ENCODE data around the gene OLA1. TPM values are rescaled to one million over a fixed set of nuclear protein-coding genes. Genes with fewer than 3 reads are reported as not detected.

Gene OLA1
- polyA plus RNA-seq, 2 of the 4 experiments (the other 2 are of a cell fraction), result 127 to 226 TPM

GRCh38 chr2:174192664-174193063 is 55.7 kb downstream of the OLA1 start:
- POLR2A ChIA-PET, result no interaction called here
- Histone ChIP-seq H3K4me3 (no peak overlapping the region), H3K27ac (no peak overlapping the region), H3K4me2 (no peak overlapping the region), H3K4me1 (peaks cover 15% of the 10 kb centered on the region; the same call in 2 of the 3 replicates), H3K9me3 (peaks cover 11% of the 10 kb centered on the region; the same call in 1 of the 3 replicates)
- CTCF ChIA-PET, result interaction anchor here (0.7 to 1.8 kb wide), 3 partner anchors 35 to 252 kb away, joined by 3 read pairs; no protein-coding TSS in a partner anchor
- no peak for TF ChIP-seq CTCF (IDR thresholded peaks at IDR 0.05)
- no peak for TF ChIP-seq PHF8 (IDR thresholded peaks at IDR 0.05; ENCODE audit: borderline replicate concordance, low read depth)
- no peak for TF ChIP-seq MYC (IDR thresholded peaks at IDR 0.05; ENCODE audit: borderline replicate concordance, low read length)
- no peak for TF ChIP-seq BHLHE40 (IDR thresholded peaks at IDR 0.05; ENCODE audit: low read depth, low read length)
- TF ChIP-seq ZNF302 (CRISPR knock-in tag; IDR thresholded peaks at IDR 0.05), result no peak
- TF ChIP-seq REST (IDR thresholded peaks at IDR 0.05), result no peak
- no peak for TF ChIP-seq KDM1A (IDR thresholded peaks at IDR 0.05; ENCODE audit: low read depth)
- TF ChIP-seq HMGXB4 (CRISPR knock-in tag; IDR thresholded peaks at IDR 0.05; ENCODE audit: borderline replicate concordance), result no peak
- TF ChIP-seq HES2 (IDR thresholded peaks at IDR 0.05), result no peak
- no peak for TF ChIP-seq USF2 (IDR thresholded peaks at IDR 0.05)
- TF ChIP-seq RAD21 (conservative IDR thresholded peaks at IDR 0.05 in 1 of 2, IDR thresholded peaks at IDR 0.05 in 1 of 2), result no peak
- no peak for TF ChIP-seq CEBPB (IDR thresholded peaks at IDR 0.05)
- no peak for TF ChIP-seq MAX (IDR thresholded peaks at IDR 0.05)
- TF ChIP-seq JUN (IDR thresholded peaks at IDR 0.05), result no peak
- 87% methylated on average over 4 of the region's 4 CpGs for WGBS (ENCODE audit: missing lambda C conversion rate)
- DNase-seq (ENCODE audit: low read depth in 1 of 2, low spot score in 1 of 2), result no peak
- no peak for ATAC-seq
- no peak for FAIRE-seq

GRCh38 chr2:174191342-174192074 is 56.8 kb downstream of the OLA1 start:
- peaks cover 11% of the 10 kb centered on the region; the same call in 1 of the 3 replicates for H3K9me3 ChIP-seq
- ChIA-PET CTCF (interaction anchor here (0.6 to 0.8 kb wide), 4 partner anchors 10 to 230 kb away, joined by 3 read pairs; no protein-coding TSS in a partner anchor), POLR2A (interaction anchor here (0.7 kb wide), 1 partner anchor 58 kb away, joined by 3 read pairs; no protein-coding TSS in a partner anchor)
- H3K27ac ChIP-seq, result no peak overlapping the region
- 96% methylated on average over 6 of the region's 6 CpGs for WGBS (ENCODE audit: missing lambda C conversion rate)
- H3K4me1 ChIP-seq, result peaks cover 15% of the 10 kb centered on the region; the same call in 2 of the 3 replicates
- DNase-seq (ENCODE audit: low read depth in 1 of 2, low spot score in 1 of 2) (no peak), ATAC-seq (no peak), FAIRE-seq (no peak)
- no peak overlapping the region for H3K4me3 ChIP-seq
- no peak overlapping the region for H3K4me2 ChIP-seq
- TF ChIP-seq FOSL2 (IDR thresholded peaks at IDR 0.05), result no peak
- TF ChIP-seq FOSL2 (CRISPR knock-in tag; IDR thresholded peaks at IDR 0.05), result no peak
- TF ChIP-seq NPAS2 (CRISPR knock-in tag; IDR thresholded peaks at IDR 0.05; ENCODE audit: borderline replicate concordance), result no peak
- no peak for TF ChIP-seq CBX8 (IDR thresholded peaks at IDR 0.05)
- TF ChIP-seq TFCP2L1 (CRISPR knock-in tag; IDR thresholded peaks at IDR 0.05), result no peak
- no peak for TF ChIP-seq CEBPB (IDR thresholded peaks at IDR 0.05)
- TF ChIP-seq JUNB (IDR thresholded peaks at IDR 0.05), result no peak
- no peak for TF ChIP-seq BCL3 (IDR thresholded peaks at IDR 0.05)
- no peak for TF ChIP-seq HOXA7 (CRISPR knock-in tag; IDR thresholded peaks at IDR 0.05)
- TF ChIP-seq NFE2L2 (conservative IDR thresholded peaks at IDR 0.05; ENCODE audit: low read length), result no peak
- no peak for TF ChIP-seq PBX3 (IDR thresholded peaks at IDR 0.05)
- TF ChIP-seq ZC3H11A (IDR thresholded peaks at IDR 0.05), result no peak
- TF ChIP-seq POLR2AphosphoS2 (conservative IDR thresholded peaks at IDR 0.05; ENCODE audit: low read length), result no peak

Measured in A549 (cell line).